ENCODE results near the gene UGT3A1.

- TF ChIP-seq CTCF (IDR thresholded peaks at IDR 0.05; ENCODE audit: insufficient read depth, low read length) = no peak
- TF ChIP-seq REST (IDR thresholded peaks at IDR 0.05; ENCODE audit: insufficient replicate concordance, low read depth) = no peak
- TF ChIP-seq POLR2AphosphoS5 (IDR thresholded peaks at IDR 0.05; ENCODE audit: low read depth) = no peak
- no peak for TF ChIP-seq SPI1 (IDR thresholded peaks at IDR 0.05; ENCODE audit: borderline replicate concordance, low read depth)
- no peak for TF ChIP-seq GABPA (IDR thresholded peaks at IDR 0.05; ENCODE audit: low read depth)
These were observed 19.9 kb downstream of the UGT3A1 start for GRCh38 chr5:35971186-35971877.

Data from HL-60 (cell line).